Endothelial cell of umbilical vein (primary cell): ENCODE measurements around the gene ZNF778. TPM values are rescaled to one million over a fixed set of nuclear protein-coding genes. Genes with fewer than 3 reads are reported as not detected.

Experiments used
- BruUV-seq: library from RNA; stranded (reverse); fragments of 400-500 nt; replicated peaks from 2 replicates; lab custom pipeline; 2021; lab: Mats Ljungman, UMichigan
- CTCF ChIA-PET: fragments of 300-600, 350-600 bp; sonication (Branson Sonifier 250); formaldehyde crosslinking; loops from one replicate; lab custom pipeline; 2021; ENCODE audit warnings: antibody characterized with exemption, inconsistent platforms; lab: Charles Lee
- POLR2A ChIA-PET: fragments of 300-600, 350-600 bp; sonication (Branson Sonifier 250); formaldehyde crosslinking; loops from one replicate; lab custom pipeline; 2021; ENCODE audit warnings: antibody characterized with exemption, inconsistent platforms; lab: Charles Lee
- DNase-seq: peaks from one replicate; pipeline ENCODE4 v3.0.0-alpha.2; 2011; ENCODE audit warnings: low read depth, low spot score
- FAIRE-seq: peaks from 2 replicates; lab custom pipeline; 2011; peaks lifted over from hg19 to GRCh38; lab: Jason Lieb, UNC
- H2AFZ ChIP-seq: 2 replicates; pipeline ENCODE4 v1.6.0; 2012; ENCODE audit warnings: low read depth, low read length, control low read depth, inconsistent platforms
- H3K27ac ChIP-seq: 2 replicates; pipeline ENCODE4 v1.5.1; 2011; ENCODE audit warnings: low read depth, mild to moderate bottlenecking, control low read depth, low read length, moderate library complexity; ENCODE audit not compliant: insufficient read depth
- H3K27me3 ChIP-seq, 2 experiments: 2 replicates each; pipeline versions ENCODE4 v1.6.0 to v1.6.1; 2011; ENCODE audit warnings: low read length in 2 of 2, mixed read lengths in 1 of 2; ENCODE audit not compliant: control insufficient read depth in 2 of 2, insufficient read depth in 2 of 2
- H3K36me3 ChIP-seq, 2 experiments: 2 replicates in 1 of 2; 3 replicates in 1 of 2; pipeline ENCODE4 v1.5.1; 2011; ENCODE audit warnings: low read length in 2 of 2, mild to moderate bottlenecking in 1 of 2, moderate library complexity in 1 of 2; ENCODE audit not compliant: control insufficient read depth in 2 of 2, insufficient read depth in 2 of 2; ENCODE audit errors: extremely low read depth in 1 of 2
- H3K4me1 ChIP-seq: 3 replicates; pipeline ENCODE4 v1.5.1; 2011; ENCODE audit warnings: mild to moderate bottlenecking, low read length; ENCODE audit not compliant: control insufficient read depth, insufficient read depth; ENCODE audit errors: extremely low read depth
- H3K4me2 ChIP-seq: 2 replicates; pipeline ENCODE4 v1.6.1; 2011; ENCODE audit warnings: low read length, control low read depth, mixed read lengths; ENCODE audit not compliant: insufficient read depth
- H3K4me3 ChIP-seq, 3 experiments: fragments of 200-600 bp in 1 of 3; sonication (generic), shearing (Covaris generic) in 1 of 3; replicated peaks in 1 of 3; 2 replicates each; pipeline ENCODE4 v1.5.1; 2011 to 2016; ENCODE audit warnings: control low read depth in 3 of 3, low read length in 3 of 3, mild to moderate bottlenecking in 2 of 3, inconsistent platforms in 1 of 3, low read depth in 1 of 3, moderate library complexity in 1 of 3; ENCODE audit not compliant: insufficient read depth in 1 of 3
- H3K79me2 ChIP-seq: 2 replicates; pipeline ENCODE4 v1.6.0; 2012; ENCODE audit warnings: low read length, inconsistent platforms; ENCODE audit not compliant: control insufficient read depth, insufficient read depth
- H3K9ac ChIP-seq: replicated peaks from 2 replicates; pipeline ENCODE3; 2011; ENCODE audit warnings: low read length, control low read depth; ENCODE audit not compliant: insufficient read depth; ENCODE audit errors: extremely low read depth
- H3K9me1 ChIP-seq: replicated peaks from 3 replicates; pipeline ENCODE4 v1.6.0; 2011; ENCODE audit warnings: mild to moderate bottlenecking, low read length; ENCODE audit not compliant: control insufficient read depth, insufficient read depth; ENCODE audit errors: extremely low read depth
- H3K9me3 ChIP-seq: replicated peaks from 2 replicates; pipeline ENCODE4 v1.5.1; 2012; ENCODE audit warnings: low read length, inconsistent platforms; ENCODE audit not compliant: control insufficient read depth, insufficient read depth
- H4K20me1 ChIP-seq: replicated peaks from 2 replicates; pipeline ENCODE3; 2011; ENCODE audit warnings: mild to moderate bottlenecking, low read length; ENCODE audit not compliant: control insufficient read depth, insufficient read depth; ENCODE audit errors: extremely low read depth
- EZH2 ChIP-seq: IDR thresholded peaks from 2 replicates; pipeline ENCODE4 v1.6.1; 2012; ENCODE audit warnings: borderline replicate concordance, low read depth, mild to moderate bottlenecking, moderate library complexity, low read length, inconsistent platforms; ENCODE audit not compliant: severe bottlenecking
- FOS ChIP-seq: IDR thresholded peaks from 2 replicates; pipeline ENCODE4 v1.6.1; 2011; ENCODE audit warnings: mild to moderate bottlenecking, low read length, moderate library complexity, borderline replicate concordance; ENCODE audit not compliant: insufficient read depth
- GATA2 ChIP-seq: IDR thresholded peaks from 2 replicates; pipeline ENCODE4 v1.7.0; 2011; ENCODE audit warnings: low read depth, mild to moderate bottlenecking, moderate library complexity, mixed read lengths, low read length; ENCODE audit not compliant: insufficient read length, insufficient read depth
- JUN ChIP-seq: IDR thresholded peaks from 2 replicates; pipeline ENCODE4 v1.6.1; 2011; ENCODE audit warnings: borderline replicate concordance, low read depth; ENCODE audit not compliant: insufficient read length, insufficient read depth
- MYC ChIP-seq: IDR thresholded peaks from one replicate; pipeline ENCODE4 v1.6.1; 2011; ENCODE audit warnings: mild to moderate bottlenecking, low read depth, low read length
- POLR2A ChIP-seq: IDR thresholded peaks from 2 replicates; pipeline ENCODE4 v1.6.1; 2012; ENCODE audit warnings: low read depth, mild to moderate bottlenecking, control low read depth, low read length
- POLR2AphosphoS5 ChIP-seq: IDR thresholded peaks from 2 replicates; pipeline ENCODE4 v1.6.1; 2012; ENCODE audit warnings: low read depth, mild to moderate bottlenecking, control low read depth, low read length, moderate library complexity; ENCODE audit not compliant: insufficient read depth
- dilution Hi-C: fragments of 300-500 bp; cut with MboI; formaldehyde crosslinking; loops from one replicate; pipeline ENCODE4 v1.15.0; 2019; ENCODE audit warnings: low sequenced_read_pairs; ENCODE audit not compliant: extremely low pct_ligation_motif_present
- intact Hi-C: fragments of 100-400 bp; cut with micrococcal nuclease; formaldehyde crosslinking; loops from one replicate; pipeline ENCODE4 v1.10.0; 2022
- polyA plus RNA-seq, 4 experiments: library from polyadenylated mRNA; depleted of rRNA in 3 of 4; stranded (reverse) in 3 of 4; unstranded in 1 of 4; fragments of >200 nt; gene quantifications; 2 replicates each; pipeline versions ENCODE4 v1.2.1 to v1.2.3, GENCODE V29; 2011 to 2012; ENCODE audit warnings: missing spikeins in 1 of 4
- total RNA-seq: library from RNA; stranded (reverse); gene quantifications from 2 replicates; pipeline ENCODE4 v1.2.3, GENCODE V29; 2021
- TF ChIP-seq, protein P1 (sequence below), 2 donors: IDR thresholded peaks; 1 replicate in 1 of 2; 2 replicates in 1 of 2; pipeline ENCODE4 v1.5.1; 2011; ENCODE audit warnings: low read length in 2 of 2, mild to moderate bottlenecking in 2 of 2, moderate library complexity in 2 of 2, control low read depth in 1 of 2, inconsistent platforms in 1 of 2, low read depth in 1 of 2; ENCODE audit not compliant: insufficient read depth in 1 of 2; ENCODE audit errors: extremely low read depth in 1 of 2
- TF ChIP-seq, protein P2 (sequence below): IDR thresholded peaks from 2 replicates; pipeline ENCODE4 v1.6.1; 2011; ENCODE audit not compliant: insufficient read depth, insufficient read length

ZNF778 gene
- total and polyA plus RNA-seq, 2 donors (not counting 3 experiments of a cell fraction or from before 2014, with no cell fraction given) = 3.8 to 10.9 TPM

DNA sequence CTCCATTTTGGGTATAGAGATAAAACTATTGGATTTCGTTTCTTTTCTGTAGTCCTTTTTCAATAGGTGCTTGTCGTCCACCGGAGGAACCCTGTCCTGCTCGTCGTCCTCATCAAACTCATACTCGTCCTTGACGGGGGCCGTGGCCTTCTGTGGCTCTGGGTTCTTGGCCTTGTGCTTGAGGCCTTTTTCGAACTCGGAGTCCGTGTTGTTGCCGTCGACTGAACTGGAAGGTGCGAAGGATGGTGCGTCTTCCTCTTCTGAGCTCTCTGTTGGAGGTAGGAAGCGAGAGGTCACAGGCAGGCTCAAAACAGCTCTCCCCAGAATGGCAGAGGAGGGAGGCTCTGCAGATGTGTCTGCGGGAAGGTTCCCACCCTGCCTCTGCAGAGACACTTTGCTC is 67.9 kb downstream of the ZNF778 start:
- BruUV-seq = no TSS peak
- H3K36me3 ChIP-seq = peaks cover 13 to 43% of the 10 kb centered on the region in 2 experiments
- no peak for TF ChIP-seq JUN
- TF ChIP-seq, protein P1, sequence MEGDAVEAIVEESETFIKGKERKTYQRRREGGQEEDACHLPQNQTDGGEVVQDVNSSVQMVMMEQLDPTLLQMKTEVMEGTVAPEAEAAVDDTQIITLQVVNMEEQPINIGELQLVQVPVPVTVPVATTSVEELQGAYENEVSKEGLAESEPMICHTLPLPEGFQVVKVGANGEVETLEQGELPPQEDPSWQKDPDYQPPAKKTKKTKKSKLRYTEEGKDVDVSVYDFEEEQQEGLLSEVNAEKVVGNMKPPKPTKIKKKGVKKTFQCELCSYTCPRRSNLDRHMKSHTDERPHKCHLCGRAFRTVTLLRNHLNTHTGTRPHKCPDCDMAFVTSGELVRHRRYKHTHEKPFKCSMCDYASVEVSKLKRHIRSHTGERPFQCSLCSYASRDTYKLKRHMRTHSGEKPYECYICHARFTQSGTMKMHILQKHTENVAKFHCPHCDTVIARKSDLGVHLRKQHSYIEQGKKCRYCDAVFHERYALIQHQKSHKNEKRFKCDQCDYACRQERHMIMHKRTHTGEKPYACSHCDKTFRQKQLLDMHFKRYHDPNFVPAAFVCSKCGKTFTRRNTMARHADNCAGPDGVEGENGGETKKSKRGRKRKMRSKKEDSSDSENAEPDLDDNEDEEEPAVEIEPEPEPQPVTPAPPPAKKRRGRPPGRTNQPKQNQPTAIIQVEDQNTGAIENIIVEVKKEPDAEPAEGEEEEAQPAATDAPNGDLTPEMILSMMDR (IDR thresholded peaks at IDR 0.05; ENCODE audit: extremely low read depth in 1 of 2, insufficient read depth in 1 of 2, low read depth in 1 of 2, low read length in 2 of 2) = no peak
- no peak for TF ChIP-seq POLR2A
- TF ChIP-seq, protein P2, sequence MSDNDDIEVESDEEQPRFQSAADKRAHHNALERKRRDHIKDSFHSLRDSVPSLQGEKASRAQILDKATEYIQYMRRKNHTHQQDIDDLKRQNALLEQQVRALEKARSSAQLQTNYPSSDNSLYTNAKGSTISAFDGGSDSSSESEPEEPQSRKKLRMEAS = no peak
- TF ChIP-seq EZH2 = no peak
- TF ChIP-seq FOS = no peak
- no peak for TF ChIP-seq MYC
- no peak for TF ChIP-seq POLR2AphosphoS5
- TF ChIP-seq GATA2 = no peak

More for the DNA sequence above, 67.9 kb downstream of the ZNF778 start:
- no peak for FAIRE-seq
- H3K27me3 ChIP-seq = no peaks in the 10 kb centered on the region
- no peaks in the 10 kb centered on the region for H4K20me1 ChIP-seq
- H3K4me1 ChIP-seq = no peaks in the 10 kb centered on the region
- no peak overlapping the region for H3K4me3 ChIP-seq
- ChIA-PET POLR2A (no interaction called here), CTCF (no interaction called here)
- no peak overlapping the region for H3K4me2 ChIP-seq
- dilution Hi-C loops = no loop called here
- H3K79me2 ChIP-seq = peaks cover 6% of the 10 kb centered on the region
- intact Hi-C loops = loop anchor here (5.0 kb wide), 1 partner anchor 343 kb away; no protein-coding TSS in a partner anchor
- no peaks in the 10 kb centered on the region for H3K9me1 ChIP-seq
- H3K9me3 ChIP-seq = no peaks in the 10 kb centered on the region
- H3K27ac ChIP-seq = no peak overlapping the region
- no peak overlapping the region for H3K9ac ChIP-seq
- no peak overlapping the region for H2AFZ ChIP-seq
- no peak for DNase-seq
